GM08714 (cell line): ENCODE measurements around the gene NECAB3.
A peak's percentile ranks its signal among the peaks of the same experiment; 100 is the strongest.

Experiments
- H3K4me3 ChIP-seq: fragments of 200-500 bp; sonication (Bioruptor generic); 2 replicates; pipeline ENCODE4 v1.5.1; 2014; ENCODE audit warnings: mild to moderate bottlenecking, low read length, inconsistent platforms
- ZNF274 ChIP-seq: IDR thresholded peaks from 2 replicates; pipeline ENCODE4 v1.6.1; 2012; ENCODE audit warnings: mild to moderate bottlenecking, low read depth, low read length

Gene NECAB3

DNA sequence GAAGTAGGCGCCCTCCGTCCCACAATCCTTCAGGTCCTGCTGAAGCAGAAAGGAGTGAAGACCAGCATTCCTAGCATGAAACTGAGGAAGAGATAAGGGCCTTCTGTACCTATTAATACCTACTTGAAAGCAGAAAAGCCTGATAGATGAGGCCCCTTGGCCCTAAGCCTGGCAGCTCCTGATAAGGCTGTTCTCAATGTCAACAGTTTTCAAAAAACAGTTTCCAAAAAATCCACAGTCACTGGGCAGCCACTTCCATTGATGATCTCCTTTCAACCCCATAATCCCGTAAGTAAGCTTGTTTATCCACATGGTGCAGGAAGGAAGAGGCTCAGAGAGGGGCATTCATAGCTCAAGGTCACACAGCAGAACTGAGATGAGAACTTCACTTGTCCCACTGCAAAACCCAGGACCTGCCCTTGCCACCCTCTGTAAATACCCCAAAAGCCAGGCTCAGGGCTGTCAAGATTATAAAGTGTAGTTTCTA, 14.8 kb upstream of the NECAB3 start:
- no peak overlapping the region for H3K4me3 ChIP-seq
- no peak for TF ChIP-seq ZNF274

DNA sequence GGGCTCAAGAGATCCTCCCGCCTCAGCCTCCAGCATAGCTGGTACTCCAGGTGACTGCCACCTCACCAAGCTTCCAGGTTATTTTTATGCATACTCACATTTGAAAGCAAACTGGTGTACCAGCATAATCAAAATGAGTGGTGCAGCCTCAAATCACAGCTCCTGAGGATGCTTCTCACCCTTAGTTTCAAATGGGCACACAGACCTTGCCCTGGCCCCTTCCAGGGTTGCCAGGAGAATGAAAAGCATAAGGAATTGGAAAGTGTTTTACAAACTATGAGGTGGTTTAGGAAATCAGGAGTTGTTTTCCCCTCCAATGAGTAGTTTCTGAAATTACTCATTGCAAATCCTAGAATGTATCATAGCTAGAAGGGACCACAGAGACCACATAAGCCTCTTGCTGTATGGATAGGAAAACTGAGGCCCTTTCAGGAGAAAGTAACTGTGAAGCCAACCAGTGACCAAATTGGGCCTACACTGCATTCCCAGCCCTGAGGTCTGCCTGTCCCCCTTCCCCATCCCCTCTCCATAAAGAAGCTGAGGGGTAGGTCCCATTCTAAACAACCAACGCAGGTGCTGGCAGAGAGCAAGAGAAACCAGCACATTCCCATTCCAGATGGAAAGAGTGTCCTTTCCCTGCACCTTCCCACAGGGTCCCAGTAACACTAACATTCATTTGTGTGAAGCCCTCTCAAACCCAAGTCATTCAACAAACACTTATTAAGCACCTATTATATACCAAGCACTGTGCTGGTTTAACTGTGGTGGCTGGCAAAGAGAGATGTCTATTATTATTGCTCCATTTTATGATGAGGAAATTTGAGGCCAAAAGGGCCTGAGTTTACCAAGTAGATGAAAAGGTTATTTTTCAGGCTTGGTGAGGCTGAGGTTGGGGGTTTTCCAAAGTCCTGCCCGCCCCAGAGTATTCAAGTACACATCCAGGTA, 14.0 kb upstream of the NECAB3 start:
- no peak overlapping the region for H3K4me3 ChIP-seq
- no peak for TF ChIP-seq ZNF274

DNA sequence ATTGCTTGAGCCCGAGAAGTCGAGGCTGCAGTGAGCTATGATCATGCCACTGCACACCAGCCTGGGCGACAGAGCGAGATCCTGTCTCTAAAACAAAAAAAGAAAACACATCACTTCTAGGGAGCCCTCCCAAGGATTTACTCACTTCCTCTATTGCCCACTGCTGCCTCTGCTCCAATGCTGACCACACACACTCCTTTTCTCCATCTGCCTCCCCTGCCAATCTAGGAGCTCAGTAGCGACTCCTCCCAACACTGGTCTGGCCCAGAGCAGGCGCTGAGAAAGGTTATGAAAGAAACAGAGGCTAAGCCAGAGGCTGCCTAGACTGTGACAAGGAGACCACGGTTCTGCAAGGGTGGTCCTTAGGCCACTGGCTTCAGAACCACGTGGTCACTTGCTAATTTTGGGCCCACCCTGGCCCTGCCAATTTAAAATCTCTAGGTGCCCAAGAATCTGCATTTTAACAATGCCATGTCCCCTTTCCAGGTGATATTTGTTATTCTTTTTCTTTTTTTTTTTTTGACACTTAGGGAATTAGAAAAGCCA, 13.2 kb upstream of the NECAB3 start:
- no peak overlapping the region for H3K4me3 ChIP-seq

DNA sequence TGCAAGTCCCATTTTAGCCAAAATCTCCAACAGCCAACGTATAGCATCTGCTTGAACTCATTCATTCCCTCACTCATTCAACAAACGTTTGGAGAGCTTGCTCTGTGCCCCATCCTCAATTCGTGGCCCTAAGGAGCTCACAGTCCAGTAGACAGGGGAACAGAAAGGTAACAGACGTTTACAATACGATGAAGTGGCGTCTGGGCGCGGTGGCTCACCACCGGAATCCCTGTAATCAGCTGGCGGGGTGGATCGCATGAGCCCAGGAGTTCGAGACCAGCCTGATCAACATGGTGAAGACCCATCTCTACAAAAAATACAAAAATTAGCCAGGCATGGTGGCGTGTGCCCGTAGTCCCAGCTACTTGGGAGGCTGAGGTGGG, 12.7 kb upstream of the NECAB3 start:
- no peak for TF ChIP-seq ZNF274
- peak overlapping the region; percentile 4; the same call in 1 of the 2 replicates for H3K4me3 ChIP-seq

More for the DNA sequence above, 13.2 kb upstream of the NECAB3 start:
- TF ChIP-seq ZNF274, result no peak

DNA sequence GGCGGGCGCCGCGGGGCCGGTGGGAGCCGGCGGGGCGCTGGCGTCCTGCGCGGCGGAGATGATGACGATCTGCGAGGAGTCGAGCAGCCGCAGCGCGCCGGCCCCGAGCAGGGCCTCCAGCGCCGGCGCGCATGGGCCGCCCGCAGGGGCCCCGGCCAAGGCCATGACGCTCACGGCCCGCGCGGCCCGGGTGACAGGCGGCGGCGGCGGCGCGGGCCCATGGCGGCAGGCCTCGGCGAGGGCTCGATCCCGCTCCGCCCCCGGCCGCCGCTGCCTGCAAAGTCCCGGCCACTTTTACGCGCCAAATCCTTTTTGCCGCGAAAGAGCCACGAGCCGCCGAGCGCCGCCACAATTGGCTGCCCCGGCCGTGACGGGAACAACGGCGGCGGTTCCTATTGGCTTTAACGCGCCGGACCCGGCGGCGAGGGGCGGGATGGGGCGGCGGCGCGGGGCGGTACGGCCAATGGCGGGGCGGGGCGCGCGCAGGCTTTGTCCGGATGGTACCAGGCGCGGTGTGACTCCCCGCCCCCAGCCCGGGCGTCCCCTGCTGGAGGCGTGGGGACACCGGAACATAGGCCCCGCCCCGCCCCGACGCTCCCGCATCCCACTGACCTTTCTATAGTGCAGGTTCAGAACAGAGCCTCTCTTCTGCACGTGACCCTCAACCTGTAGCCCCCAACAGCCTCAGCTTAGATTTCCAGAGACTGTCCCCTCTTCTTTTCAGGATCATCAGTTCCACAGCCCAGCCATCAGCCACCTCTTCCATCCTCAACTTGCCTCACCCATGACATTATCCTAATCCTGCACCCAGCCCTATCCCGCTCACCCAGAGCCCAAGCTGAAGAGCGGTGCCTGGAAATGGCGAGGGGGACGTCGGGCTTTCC, 12.1 kb upstream of the NECAB3 start, which contains the start of gene E2F1:
TSS of gene E2F1 (minus strand) at position 286 of the 884 bp plus-strand sequence. CDS start at position 165, 121 bp downstream.
- peak; percentile 48; the same call in 1 of the 2 replicates for TF ChIP-seq ZNF274
- H3K4me3 ChIP-seq, result peak within 1 kb of the TSS; percentile 87

DNA sequence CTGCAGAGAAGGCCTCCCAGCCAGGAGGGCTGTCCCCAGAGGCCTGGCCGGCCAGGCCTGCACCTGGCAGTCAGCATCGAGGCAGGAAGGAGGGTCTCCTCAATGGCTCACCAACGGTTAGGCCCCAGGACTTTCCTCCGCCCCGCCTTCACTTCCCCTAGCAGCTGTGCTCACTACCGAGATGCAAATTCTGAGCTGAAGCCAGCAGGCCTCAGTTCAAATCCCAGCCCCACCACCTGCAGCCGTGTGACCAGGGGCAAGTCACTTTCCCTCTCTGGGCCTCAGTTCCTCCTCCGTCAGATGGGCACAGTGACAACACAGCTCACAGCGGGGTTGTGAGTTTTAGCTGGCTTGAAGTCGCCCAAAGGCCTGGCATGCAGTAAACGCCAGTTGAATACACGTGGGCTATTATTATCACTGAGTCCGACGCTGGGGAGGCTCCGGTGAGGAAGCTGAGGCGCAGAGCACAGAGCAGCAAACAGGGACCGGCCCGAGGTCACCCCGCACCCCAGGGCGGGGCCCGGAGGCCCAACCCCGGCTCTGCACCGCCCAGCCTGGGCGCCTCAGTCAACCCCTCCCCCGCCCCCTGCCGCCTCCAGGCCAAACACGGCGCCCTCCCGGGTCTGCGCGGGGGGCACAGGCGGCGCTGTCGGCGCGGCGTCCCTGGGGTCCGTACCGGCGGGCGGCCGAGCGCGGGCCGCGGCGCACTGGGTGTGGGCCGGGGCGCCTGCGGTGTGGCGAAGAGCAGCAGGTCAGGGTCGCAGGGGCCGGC, 11.3 kb upstream of the NECAB3 start:
- peak overlapping the region; percentile 87 for H3K4me3 ChIP-seq
- TF ChIP-seq ZNF274, result no peak

DNA sequence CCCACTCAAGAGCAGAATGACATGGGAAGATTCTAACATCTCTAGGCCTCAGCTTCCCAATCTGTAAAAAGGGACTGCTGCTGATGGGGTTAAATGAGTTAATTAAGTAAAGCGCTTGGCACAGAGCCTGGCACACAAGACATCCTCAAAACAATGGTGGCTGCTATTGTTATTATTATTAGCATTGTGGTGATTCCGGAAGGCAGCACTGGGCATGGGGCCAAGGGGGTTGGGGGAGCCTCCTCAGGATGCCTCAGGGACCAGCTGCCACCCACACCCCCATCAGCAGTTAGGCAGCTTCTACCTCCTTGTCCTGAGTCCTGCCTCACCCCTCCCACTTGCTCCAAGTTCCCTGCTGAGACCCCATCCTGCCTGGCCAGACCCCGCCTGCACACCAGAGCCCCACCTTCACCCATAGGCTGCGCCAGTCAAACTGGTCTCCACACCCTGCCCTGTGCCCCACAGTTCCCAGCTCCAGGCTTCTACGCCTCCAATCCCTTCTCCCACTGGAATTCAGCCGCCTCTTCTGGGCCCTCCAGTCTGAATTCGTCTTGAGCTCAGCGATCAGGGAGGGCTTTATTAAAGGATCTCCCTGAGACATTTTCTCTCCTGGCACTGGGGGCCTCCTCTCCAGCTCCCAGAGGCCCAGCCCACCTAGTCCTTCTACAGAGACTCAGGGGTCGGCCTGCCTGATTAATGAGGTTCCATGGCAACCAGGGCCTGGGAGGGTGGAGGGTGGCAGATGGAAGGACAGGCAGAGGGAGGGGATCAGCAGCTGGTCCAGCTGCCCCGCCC, 10.5 kb upstream of the NECAB3 start:
- TF ChIP-seq ZNF274, result no peak
- H3K4me3 ChIP-seq, result peak overlapping the region; percentile 87

DNA sequence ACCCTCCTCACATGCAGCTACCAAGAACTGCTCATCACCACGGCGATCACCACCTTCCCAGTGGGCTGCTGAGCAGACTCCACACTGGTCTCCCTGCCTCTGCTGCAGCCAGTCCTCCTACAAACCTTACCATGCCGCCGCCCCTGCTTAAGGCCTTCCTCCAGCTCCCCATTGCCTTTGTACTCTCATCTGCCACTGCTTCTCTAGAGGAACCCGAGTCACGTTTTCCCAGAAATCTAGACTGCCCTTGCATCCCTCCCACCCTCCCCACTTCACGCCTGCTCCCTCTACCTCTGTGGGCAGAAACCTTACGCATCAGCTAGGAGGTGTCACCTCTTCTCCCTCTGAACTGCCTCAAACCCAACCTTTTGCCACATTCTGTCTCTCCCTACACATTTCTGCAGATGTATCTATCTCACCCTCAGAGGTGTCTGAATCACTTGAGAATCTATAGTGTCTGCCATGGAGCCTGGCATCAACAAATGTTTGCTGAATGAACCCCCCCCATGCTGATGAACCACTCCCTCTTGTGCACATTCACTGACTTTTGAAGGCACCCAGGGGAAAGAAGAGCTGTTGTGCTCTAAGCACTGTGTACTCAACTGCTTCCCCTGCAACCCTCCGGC, 7.6 kb upstream of the NECAB3 start:
- TF ChIP-seq ZNF274, result no peak
- no peak overlapping the region for H3K4me3 ChIP-seq

DNA sequence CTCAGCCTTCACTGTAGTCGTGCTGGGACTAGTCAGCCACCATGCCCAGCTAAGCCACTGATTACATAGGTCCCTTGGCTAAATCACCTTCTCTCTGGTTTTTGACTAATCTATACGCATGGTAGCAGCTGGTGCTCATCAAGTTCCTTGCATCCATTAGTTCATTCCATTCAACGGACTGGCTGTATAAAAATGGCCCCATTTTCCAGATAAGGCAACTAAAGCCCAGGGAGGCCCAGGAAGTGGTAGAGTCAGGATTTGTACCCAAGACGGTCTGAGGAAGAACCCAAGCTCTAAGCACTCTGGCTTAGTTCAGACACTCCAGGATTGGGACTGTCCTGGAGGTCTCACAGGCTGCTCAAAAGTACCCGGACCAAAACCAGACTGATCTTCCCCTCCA, 7.1 kb upstream of the NECAB3 start:
- no peak overlapping the region for H3K4me3 ChIP-seq
- TF ChIP-seq ZNF274, result no peak

DNA sequence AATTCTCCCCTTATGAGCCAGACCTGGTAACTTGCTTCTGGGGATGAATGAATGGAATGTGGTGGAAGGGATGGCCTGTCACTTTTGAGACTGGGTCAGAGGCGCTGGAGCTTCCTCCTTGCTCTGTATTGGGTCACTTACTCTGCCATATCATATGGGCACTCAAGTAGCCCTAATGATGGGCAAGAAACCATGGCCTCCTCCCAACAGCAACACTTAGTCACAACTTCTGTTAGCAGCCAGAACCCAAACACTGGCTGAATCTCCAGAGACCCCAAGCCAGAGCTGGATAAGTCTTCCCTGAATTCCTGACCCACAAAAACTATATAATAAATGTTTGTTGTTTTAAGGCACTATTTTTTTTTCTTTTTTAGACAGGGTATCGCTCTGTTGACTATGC, 6.5 kb upstream of the NECAB3 start:
- TF ChIP-seq ZNF274, result no peak
- H3K4me3 ChIP-seq, result no peak overlapping the region

DNA sequence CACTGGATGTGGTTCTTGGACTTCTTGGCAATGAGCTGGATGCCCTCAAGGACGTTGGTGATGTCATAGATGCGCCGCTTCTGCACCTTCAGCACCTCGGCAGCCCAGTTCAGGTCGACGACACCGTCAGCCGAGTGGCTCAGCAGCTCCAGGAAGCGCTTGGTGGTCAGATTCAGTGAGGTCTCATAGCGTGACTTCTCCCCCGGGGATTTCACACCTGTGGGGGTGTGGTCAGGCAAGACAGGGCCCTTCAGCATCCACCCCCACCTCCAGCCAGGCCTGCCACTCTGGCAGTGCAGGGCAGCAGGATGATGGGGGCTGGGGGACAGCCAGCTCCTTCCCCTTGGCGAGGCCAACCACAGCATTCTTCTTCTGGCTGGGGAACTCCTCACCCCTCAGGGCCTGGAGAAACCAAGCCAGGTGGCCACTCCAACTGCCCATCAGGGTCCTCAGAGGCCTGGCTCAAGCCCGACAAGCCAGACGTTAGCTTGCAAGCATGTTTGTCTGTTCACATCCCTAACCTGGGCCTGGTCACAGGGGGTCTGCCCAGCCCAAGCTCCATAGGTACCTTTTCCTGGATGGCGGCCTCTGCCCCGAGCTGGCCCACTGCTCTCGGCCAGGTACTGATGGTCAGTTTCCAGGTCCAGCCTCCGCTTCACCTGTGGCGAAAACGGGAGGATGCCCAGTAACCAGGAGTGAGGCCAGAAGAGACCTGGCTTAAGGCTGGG, 5.7 kb upstream of the NECAB3 start:
- H3K4me3 ChIP-seq, result no peak overlapping the region
- peak; percentile 73; the same call in 1 of the 2 replicates for TF ChIP-seq ZNF274

DNA sequence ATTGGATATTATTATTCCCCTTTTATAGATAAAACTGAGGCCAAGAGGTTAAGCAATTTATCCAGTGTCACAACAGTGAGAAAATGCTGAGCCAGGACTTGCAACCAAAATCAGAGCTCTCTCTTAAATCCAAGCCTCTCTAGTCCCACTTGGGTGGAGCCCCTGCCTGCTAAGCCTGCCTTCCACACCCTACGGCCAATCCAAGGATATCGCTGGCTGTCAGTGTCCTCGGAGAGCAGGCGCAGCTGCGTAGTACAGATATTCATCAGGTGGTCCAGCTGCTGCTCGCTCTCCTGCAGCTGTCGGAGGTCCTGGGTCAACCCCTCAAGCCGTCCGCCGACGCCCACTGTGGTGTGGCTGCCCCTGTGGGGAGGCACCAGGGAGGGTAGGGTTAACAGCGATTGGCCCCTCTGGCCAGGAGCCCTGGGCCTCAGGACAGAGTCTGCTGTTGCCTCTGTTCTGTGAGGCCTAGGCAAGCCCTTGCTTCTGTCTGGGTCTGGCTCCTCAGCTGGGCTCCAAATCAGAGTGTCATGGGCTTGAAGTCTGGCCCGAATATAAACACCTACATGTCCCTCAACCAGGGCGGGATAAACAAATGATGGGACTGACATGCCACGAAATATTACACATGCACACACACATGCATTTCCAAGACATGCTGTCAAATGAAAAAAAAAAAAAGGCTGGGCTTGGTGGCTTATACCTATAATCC, 3.9 kb upstream of the NECAB3 start:
- peak; percentile 68; the same call in 1 of the 2 replicates for TF ChIP-seq ZNF274
- no peak overlapping the region for H3K4me3 ChIP-seq
